OCI-LY7 (cell line): ENCODE measurements around the gene UTP14C. TPM values are rescaled to one million over a fixed set of nuclear protein-coding genes. Genes with fewer than 3 reads are reported as not detected.

ENCODE experiments used
- BruUV-seq: library from RNA; stranded (reverse); fragments of 400-500 nt; replicated peaks from 2 replicates; lab custom pipeline; 2021; lab: Mats Ljungman, UMichigan
- CTCF ChIA-PET: fragments of 300-600 bp; sonication (Branson Sonifier 250); formaldehyde crosslinking; loops from one replicate; lab custom pipeline; 2022; ENCODE audit warnings: antibody characterized with exemption; ENCODE audit not compliant: unreplicated experiment; lab: Charles Lee
- POLR2A ChIA-PET: fragments of 300-600 bp; sonication (Branson Sonifier 250); formaldehyde crosslinking; loops from one replicate; lab custom pipeline; 2022; ENCODE audit warnings: antibody characterized with exemption; lab: Charles Lee
- DNase-seq: peaks from one replicate; pipeline ENCODE4 v3.0.0-alpha.2; 2015; ENCODE audit warnings: low spot score
- H2AFZ ChIP-seq: fragments of 200-600 bp; sonication (generic), shearing (Covaris generic); 2 replicates; pipeline ENCODE4 v1.6.1; 2014; ENCODE audit warnings: mild to moderate bottlenecking, antibody characterized with exemption, low read length, moderate library complexity
- H3K27ac ChIP-seq: fragments of 200-600 bp; sonication (generic); 2 replicates; pipeline ENCODE4 v1.5.1; 2014; ENCODE audit warnings: mixed run types, low read depth, mild to moderate bottlenecking, moderate library complexity, low read length, inconsistent platforms; ENCODE audit not compliant: poor library complexity, severe bottlenecking
- H3K36me3 ChIP-seq: fragments of 200-600 bp; sonication (generic); 2 replicates; pipeline ENCODE4 v1.6.1; 2014; ENCODE audit warnings: mild to moderate bottlenecking, antibody characterized with exemption, low read length, moderate library complexity, mixed read lengths; ENCODE audit not compliant: insufficient read depth
- H3K4me1 ChIP-seq: fragments of 200-600 bp; sonication (generic); 2 replicates; pipeline ENCODE4 v1.5.1; 2014; ENCODE audit warnings: mild to moderate bottlenecking, low read length; ENCODE audit not compliant: insufficient read depth, poor library complexity, severe bottlenecking
- H3K4me2 ChIP-seq: fragments of 200-600 bp; sonication (generic); 2 replicates; pipeline ENCODE4 v1.6.1; 2014; ENCODE audit warnings: mild to moderate bottlenecking, low read length
- H3K4me3 ChIP-seq: fragments of 200-600 bp; sonication (generic); 2 replicates; pipeline ENCODE4 v1.5.1; 2014; ENCODE audit warnings: mild to moderate bottlenecking, low read depth, low read length; ENCODE audit not compliant: poor library complexity, severe bottlenecking
- H3K79me2 ChIP-seq: fragments of 200-600 bp; sonication (generic); 2 replicates; pipeline ENCODE4 v1.6.1; 2016; ENCODE audit warnings: low read depth, mild to moderate bottlenecking, low read length, moderate library complexity, mixed read lengths; ENCODE audit not compliant: insufficient read depth
- H3K9me2 ChIP-seq: fragments of 200-600 bp; sonication (generic); 2 replicates; pipeline ENCODE4 v1.6.1; 2016; ENCODE audit warnings: mild to moderate bottlenecking, low read length, mixed read lengths; ENCODE audit not compliant: insufficient read depth
- H3K9me3 ChIP-seq: fragments of 200-600 bp; sonication (generic); 2 replicates; pipeline ENCODE4 v1.6.1; 2014; ENCODE audit warnings: mild to moderate bottlenecking, mixed run types, low read length, mixed read lengths
- H4K20me1 ChIP-seq: fragments of 200-600 bp; sonication (generic); 2 replicates; pipeline ENCODE4 v1.6.1; 2014; ENCODE audit warnings: mild to moderate bottlenecking, antibody characterized with exemption, low read length, moderate library complexity, mixed read lengths; ENCODE audit not compliant: insufficient read depth
- CTCF ChIP-seq: fragments of 200-600 bp; sonication (generic); conservative IDR thresholded peaks from 2 replicates; pipeline ENCODE4 v1.5.1; 2014; ENCODE audit warnings: mild to moderate bottlenecking, antibody characterized with exemption, low read length, moderate library complexity, mixed read lengths
- EZH2phosphoT487 ChIP-seq: fragments of 200-600 bp; sonication (generic); IDR thresholded peaks from 2 replicates; pipeline ENCODE4 v1.6.1; 2018; ENCODE audit warnings: low read depth, borderline replicate concordance, mild to moderate bottlenecking, mixed run types, antibody characterized with exemption, low read length, moderate library complexity, mixed read lengths
- intact Hi-C: fragments of 100-400 bp; cut with micrococcal nuclease; formaldehyde crosslinking; loops from one replicate; pipeline ENCODE4 v1.10.0; 2022; ENCODE audit not compliant: unreplicated experiment
- total RNA-seq, 2 experiments: library from RNA; depleted of rRNA in 1 of 2; stranded (reverse); fragments of >200 nt in 1 of 2; shearing (Covaris generic) in 1 of 2; gene quantifications; 2 replicates each; pipeline ENCODE4 v1.2.3, GENCODE V29; 2014 to 2022

UTP14C gene
- total RNA-seq, 2 experiments from 2014 or later = 7.3 to 11.5 TPM

- POLR2A ChIA-PET = interaction anchor here (0.6 to 1.4 kb wide), 8 partner anchors 13 to 568 kb away, joined by 3 to 7 read pairs (median 3); no protein-coding TSS in a partner anchor
- BruUV-seq = TSS peak; percentile 90
- Histone ChIP-seq H4K20me1 (0 out of 2 replicates have a peak, but pooled peaks cover 4% of the 10 kb centered on the region), H3K36me3 (peaks cover 26% of the 10 kb centered on the region), H3K9me3 (peaks cover 5% of the 10 kb centered on the region; the same call in 1 of the 2 replicates), H3K4me1 (peaks cover 16% of the 10 kb centered on the region), H3K79me2 (peaks cover 30% of the 10 kb centered on the region), H2AFZ (peak overlapping the region; percentile 91), H3K4me3 (peak overlapping the region; percentile 95), H3K4me2 (peak overlapping the region; percentile 75), H3K9me2 (no peaks in the 10 kb centered on the region), H3K27ac (no peak overlapping the region)
- CTCF ChIA-PET = no interaction called here
- peak; percentile 12 for DNase-seq
- TF ChIP-seq CTCF = no peak
- no peak for TF ChIP-seq EZH2phosphoT487
- intact Hi-C loops = loop anchor here (1.0 to 5.0 kb wide), 4 partner anchors 146 to 640 kb away; partner anchors contain the start of genes CKAP2 and SUGT1
Measured at GRCh38 chr13:52012512-52012836, 12.0 kb upstream of the UTP14C start.

- intact Hi-C loops = no loop called here
- Histone ChIP-seq H3K4me3 (no peak overlapping the region), H3K4me2 (no peak overlapping the region), H3K36me3 (peaks cover 57% of the 10 kb centered on the region), H4K20me1 (0 out of 2 replicates have a peak, but pooled peaks cover 4% of the 10 kb centered on the region), H3K27ac (no peak overlapping the region), H3K79me2 (peaks cover 36% of the 10 kb centered on the region), H2AFZ (no peak overlapping the region), H3K9me2 (no peaks in the 10 kb centered on the region), H3K4me1 (peaks cover 11% of the 10 kb centered on the region), H3K9me3 (peaks cover 5% of the 10 kb centered on the region; the same call in 1 of the 2 replicates)
- ChIA-PET POLR2A (no interaction called here), CTCF (no interaction called here)
- DNase-seq = no peak
- TF ChIP-seq EZH2phosphoT487 = no peak
- TF ChIP-seq CTCF = no peak
- no TSS peak for BruUV-seq
Measured at GRCh38 chr13:52016296-52016695, 8.2 kb upstream of the UTP14C start.

GRCh38 chr13:52020191-52020590 lies 4.3 kb upstream of the UTP14C start:
- BruUV-seq = no TSS peak
- Histone ChIP-seq H3K4me3 (no peak overlapping the region), H3K9me2 (no peaks in the 10 kb centered on the region), H3K4me1 (no peaks in the 10 kb centered on the region), H3K36me3 (peaks cover 88% of the 10 kb centered on the region), H3K4me2 (no peak overlapping the region), H2AFZ (no peak overlapping the region), H3K79me2 (peaks cover 7% of the 10 kb centered on the region; the same call in 1 of the 2 replicates), H3K9me3 (peaks cover 5% of the 10 kb centered on the region; the same call in 1 of the 2 replicates), H4K20me1 (no peaks in the 10 kb centered on the region), H3K27ac (no peak overlapping the region)
- ChIA-PET POLR2A (interaction anchor here (0.7 kb wide), 1 partner anchor 11 kb away, joined by 3 read pairs; no protein-coding TSS in a partner anchor), CTCF (no interaction called here)
- no peak for DNase-seq
- intact Hi-C loops = no loop called here
- no peak for TF ChIP-seq EZH2phosphoT487
- TF ChIP-seq CTCF = no peak
